Cardiac muscle cell (in vitro differentiated cells and primary cell): ENCODE data around the gene JAK3. TPM values are rescaled to one million over a fixed set of nuclear protein-coding genes. Genes with fewer than 3 reads are reported as not detected.
"Not testable (repeated sequence)": the region's sequence is repeated elsewhere in the genome, so short reads cannot be mapped to it uniquely, and the experiment has no call there.

Experiments
- DNase-seq, 2 donors: peaks; one replicate each; pipeline versions ENCODE4 v3.0.0 to v3.0.0-alpha.2; 2010 to 2017; ENCODE audit warnings: low read depth in 1 of 2, low spot score in 1 of 2
- H3K27ac ChIP-seq: fragments of 200-600 bp; sonication (generic); 2 replicates; pipeline ENCODE4 v1.5.1; 2016
- H3K27me3 ChIP-seq: fragments of 200-600 bp; sonication (generic); 2 replicates; pipeline ENCODE4 v1.6.0; 2016; ENCODE audit warnings: control low read depth
- H3K36me3 ChIP-seq: fragments of 200-600 bp; sonication (generic); 2 replicates; pipeline ENCODE4 v1.5.1; 2016; ENCODE audit warnings: control low read depth
- H3K4me1 ChIP-seq: fragments of 200-600 bp; sonication (generic); 2 replicates; pipeline ENCODE4 v1.8.1; 2017; ENCODE audit warnings: low read depth, mild to moderate bottlenecking, mixed run types
- H3K4me3 ChIP-seq: fragments of 200-600 bp; sonication (generic); 2 replicates; pipeline ENCODE4 v1.5.1; 2016; ENCODE audit warnings: mild to moderate bottlenecking
- H3K9me3 ChIP-seq: fragments of 200-600 bp; sonication (generic); 2 replicates; pipeline ENCODE4 v1.5.1; 2017; ENCODE audit warnings: low read depth, mild to moderate bottlenecking, control low read depth
- CTCF ChIP-seq: IDR thresholded peaks from 2 replicates; pipeline ENCODE4 v1.5.1; 2012; ENCODE audit warnings: low read depth, mild to moderate bottlenecking, low read length
- polyA plus RNA-seq: library from polyadenylated mRNA; unstranded; fragments of >200 nt; fragmentation: Nextera tagmentation; extraction: Ambion mirVana; gene quantifications from 2 replicates; pipeline ENCODE4 v1.2.1, GENCODE V29; 2016
- total RNA-seq: library from RNA; depleted of rRNA; stranded (reverse); fragments of >200 nt; gene quantifications from 2 replicates; pipeline ENCODE4 v1.2.3, GENCODE V29; 2016

JAK3 gene
- total and polyA plus RNA-seq, 2 experiments from 2014 or later, result 1.5 to 14.5 TPM

- no peak overlapping the region for H3K4me3 ChIP-seq
- DNase-seq, result no peak
Measured at GRCh38 chr19:17807731-17808316, 40.0 kb downstream of the JAK3 start.

GRCh38 chr19:17806945-17807344 is 40.8 kb downstream of the JAK3 start:
- DNase-seq, result no peak
- no peaks in the 10 kb centered on the region for H3K4me1 ChIP-seq
- no peak for TF ChIP-seq CTCF
- H3K27me3 ChIP-seq, result no peaks in the 10 kb centered on the region
- H3K9me3 ChIP-seq, result no peaks in the 10 kb centered on the region
- no peaks in the 10 kb centered on the region for H3K36me3 ChIP-seq
- no peak overlapping the region for H3K27ac ChIP-seq
- H3K4me3 ChIP-seq, result no peak overlapping the region

More at GRCh38 chr19:17807731-17808316, 40.0 kb downstream of the JAK3 start:
- no peak for TF ChIP-seq CTCF
- Histone ChIP-seq H3K27me3 (no peaks in the 10 kb centered on the region), H3K4me1 (no peaks in the 10 kb centered on the region), H3K9me3 (no peaks in the 10 kb centered on the region), H3K27ac (no peak overlapping the region), H3K36me3 (no peaks in the 10 kb centered on the region)

GRCh38 chr19:17805427-17805826 is 42.4 kb downstream of the JAK3 start:
- Histone ChIP-seq H3K4me3 (no peak overlapping the region), H3K4me1 (no peaks in the 10 kb centered on the region), H3K9me3 (no peaks in the 10 kb centered on the region), H3K27me3 (no peaks in the 10 kb centered on the region), H3K27ac (no peak overlapping the region), H3K36me3 (no peaks in the 10 kb centered on the region)
- no peak for TF ChIP-seq CTCF
- DNase-seq, result no peak

- Histone ChIP-seq H3K27ac (no peak overlapping the region), H3K27me3 (no peaks in the 10 kb centered on the region), H3K4me1 (no peaks in the 10 kb centered on the region), H3K4me3 (no peak overlapping the region), H3K36me3 (no peaks in the 10 kb centered on the region), H3K9me3 (no peaks in the 10 kb centered on the region)
- no peak for TF ChIP-seq CTCF
- DNase-seq, result no peak
Measured at GRCh38 chr19:17803264-17803896, 44.4 kb downstream of the JAK3 start.

GRCh38 chr19:17802137-17802858 is 45.5 kb downstream of the JAK3 start:
- H3K4me3 ChIP-seq, result no peak overlapping the region
- no peak for TF ChIP-seq CTCF
- peaks cover 10% of the 10 kb centered on the region for H3K27me3 ChIP-seq
- no peak overlapping the region for H3K27ac ChIP-seq
- H3K9me3 ChIP-seq, result no peaks in the 10 kb centered on the region
- H3K4me1 ChIP-seq, result no peaks in the 10 kb centered on the region
- no peak for DNase-seq
- no peaks in the 10 kb centered on the region for H3K36me3 ChIP-seq

GRCh38 chr19:17798599-17798998 is 49.2 kb downstream of the JAK3 start:
- not testable (repeated sequence) for H3K27ac ChIP-seq, H3K9me3 ChIP-seq, DNase-seq, H3K4me3 ChIP-seq, H3K4me1 ChIP-seq, H3K36me3 ChIP-seq
- H3K27me3 ChIP-seq, result peaks cover 44% of the 10 kb centered on the region
